Activated naive CD8-positive, alpha-beta T cell treated with anti-CD3 and anti-CD28 coated beads, Interleukin-2, amount 50 U/mL, for 16 hours (primary cell): ENCODE results near the gene PRG3.
"Not testable (repeated sequence)": the region's sequence is repeated elsewhere in the genome, so short reads cannot be mapped to it uniquely, and the experiment has no call there.

Experiments
- DNase-seq: peaks from one replicate; pipeline ENCODE4 v3.0.0-alpha.2; 2020; ENCODE audit warnings: low read depth, low spot score

Gene PRG3

GRCh38 chr11:57408771-57409170 is 27.8 kb upstream of the PRG3 start:
- no peak for DNase-seq

- no peak for DNase-seq
Measured at GRCh38 chr11:57407941-57408475, 27.1 kb upstream of the PRG3 start.

DNA sequence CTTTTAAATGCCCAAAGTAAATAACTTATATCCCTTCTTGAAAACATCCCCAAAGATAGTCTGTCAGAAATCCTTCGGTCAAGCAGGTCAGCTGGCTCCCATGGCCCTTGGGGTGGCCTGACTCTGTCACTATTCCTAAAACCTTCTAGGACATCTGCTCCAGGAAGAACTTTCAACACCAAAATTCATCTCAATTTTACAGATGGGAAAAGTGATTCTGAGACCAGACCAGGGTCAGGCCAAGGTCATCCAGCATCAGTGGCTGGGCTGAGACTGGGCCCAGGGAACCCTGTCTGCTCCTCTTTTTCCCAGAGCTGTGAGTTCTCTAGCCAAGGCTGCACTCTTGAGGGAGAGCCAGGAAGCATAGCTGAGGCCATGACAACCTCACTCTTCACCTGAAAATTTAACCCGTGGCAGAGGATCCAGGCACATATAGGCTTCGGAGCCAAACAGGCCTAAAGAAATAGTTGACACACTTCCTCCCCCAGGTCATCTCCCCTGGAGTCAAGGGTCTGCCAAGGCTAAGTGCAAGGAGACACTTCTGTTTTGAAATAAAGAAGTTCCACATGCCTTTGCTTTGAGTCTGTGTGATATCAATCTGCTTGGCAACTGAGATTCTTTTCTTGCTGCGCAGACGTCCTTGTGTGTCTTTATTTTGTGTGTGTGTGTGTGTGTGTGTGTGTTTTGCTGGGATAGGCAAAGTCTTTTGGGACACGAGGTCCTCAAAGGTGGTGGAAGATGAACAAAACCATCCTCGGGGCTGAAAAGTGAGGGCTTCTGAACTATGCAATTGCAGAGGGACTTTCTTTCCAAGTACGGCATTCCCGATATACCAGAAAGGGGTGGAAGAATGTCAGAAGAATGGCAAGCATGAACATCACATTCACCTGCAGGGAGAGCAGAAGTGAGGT is 26.3 kb upstream of the PRG3 start:
- no peak for DNase-seq

- no peak for DNase-seq
Measured at GRCh38 chr11:57406337-57406904, 25.5 kb upstream of the PRG3 start.

DNA sequence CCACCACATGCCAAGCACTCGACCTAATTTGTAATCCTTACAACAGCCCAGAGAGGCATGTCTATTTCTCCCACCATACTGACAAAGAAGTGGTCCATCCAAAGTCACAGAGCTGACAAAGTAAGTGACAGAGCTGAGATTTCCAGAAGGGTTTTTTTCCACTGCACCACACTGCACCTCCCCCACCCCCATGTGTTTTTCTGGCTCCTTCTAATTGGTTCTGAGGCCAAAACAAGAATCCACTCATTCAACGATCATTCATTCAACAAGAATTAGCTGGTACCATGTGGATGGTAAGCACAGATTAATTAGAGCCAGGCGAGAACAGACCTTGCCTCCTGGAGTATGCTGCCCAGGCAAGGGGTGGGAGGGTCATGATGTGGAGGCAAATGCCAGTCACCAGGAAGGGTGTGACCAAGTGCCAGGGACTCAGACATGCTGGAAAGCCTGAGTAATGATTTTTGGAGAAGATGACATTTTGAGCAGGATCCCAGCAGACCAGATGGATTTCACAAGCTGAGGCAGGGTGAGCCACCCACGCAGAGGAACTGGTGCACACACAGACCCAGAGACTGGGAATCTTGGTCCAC is 24.4 kb upstream of the PRG3 start:
- DNase-seq: no peak

- DNase-seq: no peak
Measured at GRCh38 chr11:57403802-57404147, 22.8 kb upstream of the PRG3 start.

- not testable (repeated sequence) for DNase-seq
Measured at GRCh38 chr11:57403003-57403801, 22.3 kb upstream of the PRG3 start.

GRCh38 chr11:57402188-57403002 is 21.4 kb upstream of the PRG3 start:
- no peak for DNase-seq

GRCh38 chr11:57399972-57400578 is 19.1 kb upstream of the PRG3 start:
- no peak for DNase-seq

GRCh38 chr11:57399221-57399620 is 18.3 kb upstream of the PRG3 start:
- no peak for DNase-seq

- DNase-seq: no peak
Measured at GRCh38 chr11:57397394-57397990, 16.5 kb upstream of the PRG3 start.

DNA sequence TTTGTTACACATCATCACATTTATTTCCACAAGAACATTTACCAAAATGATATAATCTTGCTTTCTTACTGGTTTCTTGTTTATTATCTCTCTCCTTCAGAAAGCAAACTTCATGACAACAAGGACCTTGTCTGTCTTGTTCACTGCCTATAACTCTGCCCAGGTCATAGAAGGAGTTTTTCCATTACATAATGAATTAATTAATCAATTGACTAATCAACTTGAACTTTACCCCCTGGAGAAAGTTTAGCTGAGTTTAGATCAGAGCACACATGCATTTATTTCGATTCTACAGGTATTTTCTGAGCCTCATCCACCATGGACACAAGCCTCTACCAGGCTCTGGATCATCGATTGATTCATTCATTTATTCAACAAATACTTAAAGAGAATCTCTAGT is 15.8 kb upstream of the PRG3 start:
- no peak for DNase-seq

DNA sequence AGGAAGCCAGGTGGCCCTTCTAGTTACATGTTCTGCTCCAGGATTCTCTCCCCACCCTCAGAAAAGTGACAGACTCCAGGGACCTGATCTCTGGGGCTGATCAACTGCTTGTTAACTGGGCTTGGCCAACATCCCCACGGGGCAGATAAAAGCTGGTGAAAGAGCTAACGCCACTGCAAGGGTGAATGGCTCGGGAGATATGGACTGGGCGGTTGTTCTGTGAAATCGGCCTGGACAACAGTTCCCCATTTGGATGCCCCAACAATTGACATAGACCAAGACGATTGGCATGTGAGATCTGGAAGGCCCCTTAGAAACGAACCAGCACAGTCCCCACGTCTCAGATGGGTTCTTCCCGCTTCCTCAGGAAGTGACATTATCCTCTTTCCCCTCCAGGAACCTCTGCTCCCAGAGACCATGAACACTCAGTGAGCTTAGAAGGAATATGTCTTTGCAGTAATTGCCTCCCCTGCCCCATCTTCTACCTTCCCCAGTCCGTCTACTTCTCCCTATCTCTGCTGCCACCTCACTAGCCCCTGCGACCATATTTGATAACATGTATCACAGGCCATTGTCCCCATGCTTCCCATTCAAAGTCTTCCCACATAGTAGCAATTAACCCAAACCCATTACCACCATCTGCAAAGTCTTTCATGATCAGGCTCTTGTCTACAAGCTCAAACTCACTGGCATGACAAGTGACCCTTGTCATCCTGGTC is 15.1 kb upstream of the PRG3 start:
- DNase-seq: no peak

- DNase-seq: no peak
Measured at GRCh38 chr11:57394203-57394965, 13.4 kb upstream of the PRG3 start.

DNA sequence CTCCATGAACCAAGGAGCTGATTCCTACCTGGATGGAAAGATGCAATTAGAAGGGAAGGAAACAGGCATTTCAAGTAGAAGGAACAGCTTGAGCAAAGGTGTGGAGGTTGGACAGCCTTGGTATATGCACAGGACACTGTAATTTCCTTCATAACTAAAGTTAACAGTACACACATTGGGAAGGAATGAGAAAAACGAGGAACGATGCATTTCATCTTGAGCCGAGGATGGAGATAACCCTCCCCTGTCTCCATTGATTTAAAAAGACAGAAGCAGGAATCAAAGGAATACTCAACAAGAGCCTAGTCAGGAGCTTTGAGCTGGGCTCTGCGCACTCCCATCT is 11.8 kb upstream of the PRG3 start:
- DNase-seq: no peak

DNA sequence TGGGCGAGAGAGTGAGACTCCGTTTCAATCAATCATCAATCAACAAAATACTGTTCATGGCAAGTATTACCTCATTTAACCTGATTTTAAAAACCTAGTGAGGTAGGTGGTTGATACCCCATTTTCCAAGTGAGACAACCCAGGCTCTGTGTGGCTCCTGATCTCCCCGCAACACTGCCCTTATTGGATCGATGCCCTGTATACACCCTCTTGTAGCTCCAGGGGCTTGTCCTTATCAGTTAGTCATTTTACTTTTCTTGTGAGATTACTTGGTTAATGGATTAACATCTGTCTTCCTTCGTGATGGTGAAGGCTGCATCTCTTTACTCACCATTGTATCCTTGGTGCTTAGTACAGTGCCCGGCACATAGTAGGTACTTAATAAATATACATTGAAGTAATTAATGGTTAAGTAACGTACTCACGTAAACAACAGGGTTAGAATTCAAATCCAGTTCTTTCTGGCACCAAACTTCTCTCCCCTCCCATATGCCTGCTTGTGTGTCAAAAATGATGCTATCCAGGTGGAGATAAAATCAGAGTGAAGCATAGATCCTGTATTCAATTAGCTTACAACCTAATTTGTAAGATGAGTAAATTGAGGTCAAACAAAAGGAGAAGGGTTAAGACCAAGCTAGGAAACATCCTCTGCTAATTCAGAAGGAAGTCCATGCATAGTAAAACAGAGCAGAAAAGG is 11.3 kb upstream of the PRG3 start:
- no peak for DNase-seq

DNA sequence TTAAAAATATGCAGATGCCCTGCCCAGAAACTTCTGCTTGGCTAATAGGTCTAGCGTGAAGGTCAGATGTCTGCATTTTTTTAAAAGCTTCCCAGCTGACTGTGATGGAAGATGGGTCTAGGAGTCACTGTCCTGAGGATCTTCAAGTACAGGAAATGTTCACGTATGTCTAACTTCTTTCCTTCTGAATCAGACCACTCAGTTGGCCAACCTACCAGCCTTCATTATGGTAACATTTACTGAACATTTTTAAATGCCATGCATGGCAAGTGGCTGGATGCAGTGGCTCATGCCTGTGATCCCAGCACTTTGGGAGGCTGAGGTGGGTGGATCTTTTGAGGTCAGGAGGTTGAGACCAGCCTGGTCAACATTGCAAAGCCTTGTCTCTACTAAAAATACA is 10.6 kb upstream of the PRG3 start:
- no peak for DNase-seq

GRCh38 chr11:57391111-57391510 is 10.2 kb upstream of the PRG3 start:
- DNase-seq: no peak
